Kidney (tissue), 14 donors: Measurements from ENCODE around the gene SPTBN1. TPM values are rescaled to one million over a fixed set of nuclear protein-coding genes. Genes with fewer than 3 reads are reported as not detected.

Experiments
- DNase-seq, 5 donors: peaks; one replicate each; pipeline ENCODE4 v3.0.0-alpha.2; 2013 to 2020
- FAIRE-seq: peaks from 2 replicates; lab custom pipeline; 2012; peaks lifted over from hg19 to GRCh38; lab: Jason Lieb, UNC
- H3K27ac ChIP-seq, 2 donors: one replicate each; pipeline ENCODE4 v1.7.0; 2013; ENCODE audit warnings: low read depth in 2 of 2, low read length in 2 of 2, inconsistent platforms in 1 of 2
- H3K27me3 ChIP-seq: one replicate; pipeline ENCODE4 v1.7.1; 2013; ENCODE audit warnings: low read length, inconsistent platforms; ENCODE audit not compliant: control insufficient read depth, insufficient read depth
- H3K36me3 ChIP-seq, 3 donors: one replicate each; pipeline versions ENCODE4 v1.7.0 to v1.7.1; 2013; ENCODE audit warnings: low read length in 3 of 3, control low read depth in 1 of 3, inconsistent platforms in 1 of 3; ENCODE audit not compliant: insufficient read depth in 3 of 3, control insufficient read depth in 2 of 3
- H3K4me1 ChIP-seq, 3 donors: one replicate each; pipeline versions ENCODE4 v1.7.0 to v1.7.1; 2013; ENCODE audit warnings: low read length in 3 of 3, inconsistent platforms in 1 of 3, low read depth in 1 of 3; ENCODE audit not compliant: control insufficient read depth in 2 of 3, insufficient read depth in 2 of 3
- H3K4me3 ChIP-seq, 3 donors: one replicate each; pipeline versions ENCODE4 v1.7.0 to v1.8.1; 2013; ENCODE audit warnings: low read length in 3 of 3, control low read depth in 1 of 3, inconsistent platforms in 1 of 3
- H3K9ac ChIP-seq, 3 donors: one replicate each; pipeline versions ENCODE4 v1.7.0 to v1.7.1; 2013; ENCODE audit warnings: low read length in 3 of 3, control low read depth in 1 of 3, inconsistent platforms in 1 of 3
- H3K9me3 ChIP-seq, 3 donors: one replicate each; pipeline versions ENCODE4 v1.7.0 to v1.7.1; 2013; ENCODE audit warnings: low read length in 3 of 3, control low read depth in 1 of 3, inconsistent platforms in 1 of 3; ENCODE audit not compliant: control insufficient read depth in 2 of 3, insufficient read depth in 1 of 3
- intact Hi-C: fragments of 100-400 bp; cut with DNase I; formaldehyde crosslinking; loops from one replicate; pipeline ENCODE4 v1.11.1; 2022
- polyA plus RNA-seq: library from polyadenylated mRNA; stranded (reverse); fragments of 350-450 nt; fragmentation: Illumina TruSeq; extraction: RNeasy Lipid Tissue Mini Kit (QIAGEN cat#74804); gene quantifications from one replicate; pipeline ENCODE4 v1.2.3, GENCODE V29; 2014; ENCODE audit warnings: low read depth, low replicate concordance; ENCODE audit not compliant: insufficient read depth
- total RNA-seq: library from RNA; stranded (reverse); fragmentation: NEBNext Ultra II Directional; extraction: Animal tissue kit (Norgen Biotek cat#: 25700); gene quantifications from one replicate; pipeline ENCODE4 v1.2.1, GENCODE V29; 2021
- TF ChIP-seq, protein P1 (sequence below): IDR thresholded peaks from 3 replicates; pipeline ENCODE4 v1.5.1; 2012; ENCODE audit warnings: mild to moderate bottlenecking, moderate library complexity, borderline replicate concordance; ENCODE audit not compliant: insufficient read depth; ENCODE audit errors: extremely low read depth
- donor health status: control.
- donor health status: control.
- donor health status: control.
- donor health status: control.
- donor health status: control.
- donor health status: DM: yes; HTN: yes; CAD: no.
- donor health status: Normal renal cell carcinoma (clear cell type).

Gene SPTBN1
- total and polyA plus RNA-seq, 2 donors from 2014 or later, result 93.2 to 313 TPM

DNA sequence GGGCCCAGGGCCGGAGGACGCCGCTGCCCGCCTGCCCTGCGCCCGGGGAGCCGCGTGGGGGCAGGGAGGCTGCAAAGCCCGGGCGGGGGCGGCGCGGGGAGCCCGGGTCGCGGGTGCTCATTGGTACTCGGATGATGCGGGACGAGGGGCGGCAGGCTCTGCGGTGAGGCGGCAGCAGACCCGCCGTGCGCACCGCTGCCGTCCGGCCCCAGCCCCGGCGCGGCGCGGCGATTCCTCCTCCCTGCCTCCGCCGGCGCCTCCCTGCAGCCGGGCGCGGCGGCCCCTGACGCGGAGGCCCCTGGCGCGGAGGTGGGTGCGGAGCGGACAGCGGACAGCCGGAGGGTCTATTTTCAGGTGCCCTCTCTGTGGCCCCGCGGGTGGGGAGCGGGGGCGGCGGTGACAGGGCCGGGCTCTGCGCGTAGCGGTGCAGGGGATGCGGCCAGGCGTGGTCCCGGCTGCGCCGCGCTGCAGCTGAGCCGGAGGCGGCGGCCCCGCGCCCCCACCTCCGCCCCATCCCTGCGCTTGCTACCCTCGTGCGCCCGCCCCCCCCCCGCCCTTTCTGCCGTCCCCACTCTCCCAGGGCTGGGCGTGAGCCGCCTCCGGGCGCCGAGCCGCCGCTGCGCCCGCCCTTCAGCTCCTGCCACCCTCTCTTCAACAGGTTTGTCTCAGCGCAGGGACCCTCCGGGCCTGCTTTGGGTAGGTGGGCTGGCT, 640 bp downstream of the SPTBN1 start:
- Histone ChIP-seq H3K36me3 (no peaks in the 10 kb centered on the region), H3K9me3 (no peaks in the 10 kb centered on the region), H3K4me3 (peak overlapping the region; percentile 61 to 77 (median 73)), H3K27ac (peak overlapping the region; percentile 74 to 77), H3K4me1 (peaks cover 0 to 17% (median 4%) of the 10 kb centered on the region in 3 donors), H3K27me3 (no peaks in the 10 kb centered on the region), H3K9ac (peak overlapping the region in 2 of 3 donors; percentile 60 to 72)
- peak; percentile 49 to 82 (median 73) for DNase-seq
- intact Hi-C loops, result no loop called here
- no peak for FAIRE-seq
- TF ChIP-seq, protein P1, sequence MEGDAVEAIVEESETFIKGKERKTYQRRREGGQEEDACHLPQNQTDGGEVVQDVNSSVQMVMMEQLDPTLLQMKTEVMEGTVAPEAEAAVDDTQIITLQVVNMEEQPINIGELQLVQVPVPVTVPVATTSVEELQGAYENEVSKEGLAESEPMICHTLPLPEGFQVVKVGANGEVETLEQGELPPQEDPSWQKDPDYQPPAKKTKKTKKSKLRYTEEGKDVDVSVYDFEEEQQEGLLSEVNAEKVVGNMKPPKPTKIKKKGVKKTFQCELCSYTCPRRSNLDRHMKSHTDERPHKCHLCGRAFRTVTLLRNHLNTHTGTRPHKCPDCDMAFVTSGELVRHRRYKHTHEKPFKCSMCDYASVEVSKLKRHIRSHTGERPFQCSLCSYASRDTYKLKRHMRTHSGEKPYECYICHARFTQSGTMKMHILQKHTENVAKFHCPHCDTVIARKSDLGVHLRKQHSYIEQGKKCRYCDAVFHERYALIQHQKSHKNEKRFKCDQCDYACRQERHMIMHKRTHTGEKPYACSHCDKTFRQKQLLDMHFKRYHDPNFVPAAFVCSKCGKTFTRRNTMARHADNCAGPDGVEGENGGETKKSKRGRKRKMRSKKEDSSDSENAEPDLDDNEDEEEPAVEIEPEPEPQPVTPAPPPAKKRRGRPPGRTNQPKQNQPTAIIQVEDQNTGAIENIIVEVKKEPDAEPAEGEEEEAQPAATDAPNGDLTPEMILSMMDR, result no peak

DNA sequence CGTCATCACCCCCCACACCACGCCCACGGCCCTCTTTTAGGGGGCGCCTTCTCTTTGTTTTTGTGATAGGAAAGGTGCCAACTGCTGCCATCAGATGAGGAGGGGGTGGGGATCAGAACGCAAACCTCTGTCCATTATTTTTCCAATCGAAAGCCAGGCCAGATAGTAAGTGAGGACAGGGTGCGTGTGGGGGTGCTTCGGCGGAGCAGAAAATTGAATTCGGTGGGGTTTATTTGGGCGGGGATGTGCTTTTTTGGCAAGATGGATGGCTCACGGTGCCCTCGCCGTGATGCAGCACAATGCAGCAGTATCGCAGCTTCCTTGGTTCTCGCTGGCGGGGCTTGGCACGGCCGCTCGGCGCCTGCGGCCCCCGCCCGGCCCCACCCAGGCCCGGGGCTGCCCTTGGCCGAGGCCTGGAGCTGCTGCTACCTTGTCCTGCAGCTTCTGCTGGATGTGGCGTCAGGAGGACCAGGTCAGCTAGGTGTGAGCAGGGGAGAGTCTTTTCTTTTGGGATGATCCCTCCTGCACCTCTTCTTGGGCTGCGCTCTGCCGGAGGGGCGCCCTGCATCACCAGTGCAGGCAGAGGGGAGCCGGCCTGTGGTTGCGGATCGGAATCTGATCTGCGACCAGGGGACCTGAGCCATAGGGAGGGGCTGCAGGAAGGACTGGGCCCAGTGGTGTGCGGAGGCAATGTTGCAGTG, 1.3 kb downstream of the SPTBN1 start:
- peak; percentile 58 to 81 (median 65) for DNase-seq

DNA sequence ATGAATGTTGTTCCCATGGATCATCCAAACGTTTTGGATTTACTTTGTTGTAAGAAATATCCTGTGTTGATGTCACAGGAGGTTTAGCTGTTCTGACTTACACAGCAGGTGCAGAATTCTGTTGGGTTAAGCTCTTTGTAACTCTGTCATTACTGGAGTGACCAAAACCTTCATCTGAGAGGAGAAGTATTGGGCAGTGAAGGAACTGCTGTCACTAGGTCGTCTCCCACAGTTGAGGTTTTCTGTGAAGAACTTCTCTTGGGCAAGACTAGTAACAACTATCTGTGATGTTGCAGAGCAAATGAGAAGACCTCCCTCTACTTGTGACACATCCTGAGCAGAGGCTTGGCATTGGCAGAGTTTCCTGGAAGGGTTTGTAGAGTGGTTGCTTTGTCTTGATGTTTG, 2.9 kb downstream of the SPTBN1 start:
- Histone ChIP-seq H3K27ac (peak overlapping the region in 1 of 2 donors; percentile 26), H3K36me3 (no peaks in the 10 kb centered on the region), H3K27me3 (no peaks in the 10 kb centered on the region), H3K4me3 (peak overlapping the region in 2 of 3 donors; percentile 73 to 77), H3K4me1 (peaks cover 0 to 21% (median 4%) of the 10 kb centered on the region in 3 donors), H3K9me3 (no peaks in the 10 kb centered on the region), H3K9ac (peak overlapping the region in 1 of 3 donors; percentile 47)
- DNase-seq (no peak), FAIRE-seq (no peak)
- intact Hi-C loops, result no loop called here
- TF ChIP-seq, protein P1, result no peak

More for the DNA sequence above, 1.3 kb downstream of the SPTBN1 start:
- no peaks in the 10 kb centered on the region for H3K27me3 ChIP-seq
- no peaks in the 10 kb centered on the region for H3K9me3 ChIP-seq
- H3K36me3 ChIP-seq, result no peaks in the 10 kb centered on the region
- peak overlapping the region; percentile 51 to 72 (median 60) for H3K9ac ChIP-seq
- TF ChIP-seq, protein P1, result no peak
- H3K4me1 ChIP-seq, result peaks cover 0 to 21% (median 4%) of the 10 kb centered on the region in 3 donors
- intact Hi-C loops, result no loop called here
- peak overlapping the region; percentile 61 to 77 (median 73) for H3K4me3 ChIP-seq
- H3K27ac ChIP-seq, result peak overlapping the region; percentile 63 to 71
- FAIRE-seq, result no peak
